Nephron progenitor cell (in vitro differentiated cells): ENCODE results near the gene CIB2.

Experiments used
- DNase-seq: peaks from one replicate; pipeline ENCODE4 v3.0.0; 2021
- H3K27ac Mint-ChIP-seq: 2 replicates; pipeline ENCODE4 v1.8.0; 2021; ENCODE audit warnings: mild to moderate bottlenecking, moderate library complexity, mixed read lengths
- H3K27me3 Mint-ChIP-seq: 2 replicates; pipeline ENCODE4 v1.8.0; 2021; ENCODE audit warnings: mild to moderate bottlenecking, low read depth, mixed read lengths; ENCODE audit not compliant: poor library complexity
- H3K36me3 Mint-ChIP-seq: 2 replicates; pipeline ENCODE4 v1.8.0; 2021; ENCODE audit warnings: low read depth, mixed read lengths
- H3K4me1 Mint-ChIP-seq: 2 replicates; pipeline ENCODE4 v1.8.0; 2021; ENCODE audit warnings: mixed read lengths
- H3K4me3 Mint-ChIP-seq: 2 replicates; pipeline ENCODE4 v1.8.0; 2021; ENCODE audit warnings: mild to moderate bottlenecking, moderate library complexity, mixed read lengths
- H3K9me3 Mint-ChIP-seq: 2 replicates; pipeline ENCODE4 v1.8.0; 2021; ENCODE audit warnings: mild to moderate bottlenecking, moderate library complexity, mixed read lengths
- TF ChIP-seq, protein P1 (sequence below): fragments of 200-600 bp; sonication (generic); IDR thresholded peaks from 2 replicates; pipeline ENCODE4 v1.5.0; 2021; ENCODE audit warnings: antibody characterized with exemption

CIB2 gene

GRCh38 chr15:78103406-78104118 lies 27.7 kb downstream of the CIB2 start:
- no peak for DNase-seq
- Mint-ChIP-seq H3K27ac (peak overlapping the region; percentile 54), H3K4me3 (no peak overlapping the region), H3K27me3 (no peaks in the 10 kb centered on the region), H3K4me1 (peaks cover 25% of the 10 kb centered on the region), H3K9me3 (no peaks in the 10 kb centered on the region), H3K36me3 (peaks cover 6% of the 10 kb centered on the region)
- TF ChIP-seq, protein P1, sequence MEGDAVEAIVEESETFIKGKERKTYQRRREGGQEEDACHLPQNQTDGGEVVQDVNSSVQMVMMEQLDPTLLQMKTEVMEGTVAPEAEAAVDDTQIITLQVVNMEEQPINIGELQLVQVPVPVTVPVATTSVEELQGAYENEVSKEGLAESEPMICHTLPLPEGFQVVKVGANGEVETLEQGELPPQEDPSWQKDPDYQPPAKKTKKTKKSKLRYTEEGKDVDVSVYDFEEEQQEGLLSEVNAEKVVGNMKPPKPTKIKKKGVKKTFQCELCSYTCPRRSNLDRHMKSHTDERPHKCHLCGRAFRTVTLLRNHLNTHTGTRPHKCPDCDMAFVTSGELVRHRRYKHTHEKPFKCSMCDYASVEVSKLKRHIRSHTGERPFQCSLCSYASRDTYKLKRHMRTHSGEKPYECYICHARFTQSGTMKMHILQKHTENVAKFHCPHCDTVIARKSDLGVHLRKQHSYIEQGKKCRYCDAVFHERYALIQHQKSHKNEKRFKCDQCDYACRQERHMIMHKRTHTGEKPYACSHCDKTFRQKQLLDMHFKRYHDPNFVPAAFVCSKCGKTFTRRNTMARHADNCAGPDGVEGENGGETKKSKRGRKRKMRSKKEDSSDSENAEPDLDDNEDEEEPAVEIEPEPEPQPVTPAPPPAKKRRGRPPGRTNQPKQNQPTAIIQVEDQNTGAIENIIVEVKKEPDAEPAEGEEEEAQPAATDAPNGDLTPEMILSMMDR, result no peak

- no peak for DNase-seq
- Mint-ChIP-seq H3K27me3 (no peaks in the 10 kb centered on the region), H3K27ac (no peak overlapping the region), H3K36me3 (peaks cover 6% of the 10 kb centered on the region), H3K4me3 (no peak overlapping the region), H3K9me3 (no peaks in the 10 kb centered on the region), H3K4me1 (peaks cover 25% of the 10 kb centered on the region)
- TF ChIP-seq, protein P1, result no peak
Observed at GRCh38 chr15:78102741-78103140, 28.5 kb downstream of the CIB2 start.

GRCh38 chr15:78102211-78102610 lies 29.0 kb downstream of the CIB2 start:
- H3K4me3 Mint-ChIP-seq, result no peak overlapping the region
- TF ChIP-seq, protein P1, result no peak
- peaks cover 25% of the 10 kb centered on the region for H3K4me1 Mint-ChIP-seq
- DNase-seq, result no peak
- no peak overlapping the region for H3K27ac Mint-ChIP-seq
- no peaks in the 10 kb centered on the region for H3K27me3 Mint-ChIP-seq
- no peaks in the 10 kb centered on the region for H3K9me3 Mint-ChIP-seq
- H3K36me3 Mint-ChIP-seq, result peaks cover 6% of the 10 kb centered on the region

DNA sequence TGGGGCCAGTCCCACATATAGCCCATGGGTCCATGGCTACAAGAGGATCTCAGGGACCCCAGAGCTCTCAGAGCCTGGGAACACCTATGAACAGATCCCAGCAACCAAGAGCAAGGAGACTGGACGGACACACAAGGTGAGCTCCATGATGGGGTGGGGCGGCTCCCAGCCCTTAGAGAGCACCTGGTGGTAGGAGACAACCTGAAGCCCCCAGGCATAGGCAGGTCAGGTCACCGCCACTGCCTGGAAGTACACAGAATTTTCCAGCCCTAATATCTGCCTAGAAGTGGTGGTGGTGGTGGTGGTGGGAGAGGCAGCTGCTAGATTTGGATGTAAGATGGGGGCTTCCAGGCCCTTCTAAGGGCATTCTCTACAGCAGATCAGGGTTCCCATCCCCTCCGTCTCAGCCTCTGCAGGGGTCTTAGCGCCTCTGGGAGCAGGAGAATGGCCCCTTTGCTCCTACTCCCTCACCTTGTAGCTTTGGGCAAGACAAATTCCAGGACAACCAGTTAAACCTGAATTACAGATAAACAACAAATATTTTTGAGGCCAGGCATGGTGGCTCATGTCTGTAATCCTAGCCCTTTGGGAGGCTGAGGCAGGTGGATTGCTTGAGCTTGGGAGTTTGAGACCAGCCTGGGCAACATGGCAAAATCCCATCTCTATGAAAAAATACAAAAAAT lies 29.7 kb downstream of the CIB2 start:
- H3K9me3 Mint-ChIP-seq, result no peaks in the 10 kb centered on the region
- DNase-seq, result no peak
- TF ChIP-seq, protein P1, result no peak
- H3K4me1 Mint-ChIP-seq, result peaks cover 25% of the 10 kb centered on the region
- H3K4me3 Mint-ChIP-seq, result no peak overlapping the region
- no peaks in the 10 kb centered on the region for H3K27me3 Mint-ChIP-seq
- peaks cover 2% of the 10 kb centered on the region for H3K36me3 Mint-ChIP-seq
- no peak overlapping the region for H3K27ac Mint-ChIP-seq

DNA sequence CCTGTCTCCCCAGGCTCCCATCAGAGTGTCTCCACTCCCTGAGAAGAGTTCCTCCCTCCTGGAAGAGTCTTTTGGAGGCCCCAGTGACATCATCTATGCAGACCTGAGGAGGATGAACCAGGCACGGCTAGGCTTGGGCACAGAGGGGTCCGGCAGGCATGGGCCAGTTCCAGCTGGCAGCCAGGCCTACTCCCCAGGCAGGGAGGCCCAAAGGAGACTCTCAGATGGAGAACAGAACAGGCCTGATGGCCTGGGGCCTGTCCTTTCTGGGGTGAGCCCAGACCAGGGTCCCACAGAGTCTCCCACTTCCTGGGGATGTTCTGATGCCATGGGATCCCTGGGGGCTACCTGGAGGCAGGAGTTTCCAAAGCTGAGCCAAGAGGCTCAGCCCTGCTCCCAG lies 30.4 kb downstream of the CIB2 start:
- TF ChIP-seq, protein P1, result no peak
- Mint-ChIP-seq H3K4me3 (no peak overlapping the region), H3K36me3 (no peaks in the 10 kb centered on the region), H3K9me3 (no peaks in the 10 kb centered on the region), H3K27ac (no peak overlapping the region), H3K27me3 (no peaks in the 10 kb centered on the region), H3K4me1 (peaks cover 22% of the 10 kb centered on the region)
- DNase-seq, result no peak
